DMS53 treated with DMSO at 0.1 percent for 48 hours (cell line): Measurements from ENCODE around the gene CPED1.
"Not testable (repeated sequence)": the region's sequence is repeated elsewhere in the genome, so short reads cannot be mapped to it uniquely, and the experiment has no call there.

Source experiments
- DNase-seq: peaks from one replicate; lab custom pipeline; 2025; ENCODE audit not compliant: unreplicated experiment; lab: John Stamatoyannopoulos, UW

The CPED1 gene

DNA sequence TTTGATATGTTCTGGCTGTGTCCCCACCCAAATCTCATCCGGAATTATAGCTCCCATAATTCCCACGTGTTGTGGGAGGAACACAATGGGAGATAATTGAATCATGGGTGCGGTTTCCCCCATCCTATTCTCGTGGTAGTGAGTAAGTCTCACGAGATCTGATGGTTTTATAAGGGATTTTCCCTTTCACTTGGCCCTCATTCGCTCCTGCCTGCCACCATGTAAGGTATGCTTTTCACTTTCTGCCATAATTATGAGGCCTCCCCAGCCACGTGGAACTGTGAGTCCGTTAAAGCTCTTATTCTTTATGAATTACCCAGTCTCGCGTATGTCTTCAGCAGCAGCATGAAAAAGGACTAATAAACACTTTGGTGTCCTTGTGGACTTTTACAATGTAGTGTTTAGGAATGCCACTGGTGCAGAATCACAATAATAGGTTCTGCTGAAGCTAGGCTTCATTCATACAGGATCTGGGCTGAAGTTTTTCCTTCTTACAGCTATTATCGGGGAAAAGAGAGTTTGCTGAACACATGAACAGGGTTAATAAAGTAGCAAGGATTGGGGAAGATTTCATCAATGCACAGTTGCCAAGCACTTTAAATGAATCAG, 74.3 kb downstream of the CPED1 start:
- no peak for DNase-seq

- not testable (repeated sequence) for DNase-seq
Measured at GRCh38 chr7:121067717-121068116, 79.2 kb downstream of the CPED1 start.

DNA sequence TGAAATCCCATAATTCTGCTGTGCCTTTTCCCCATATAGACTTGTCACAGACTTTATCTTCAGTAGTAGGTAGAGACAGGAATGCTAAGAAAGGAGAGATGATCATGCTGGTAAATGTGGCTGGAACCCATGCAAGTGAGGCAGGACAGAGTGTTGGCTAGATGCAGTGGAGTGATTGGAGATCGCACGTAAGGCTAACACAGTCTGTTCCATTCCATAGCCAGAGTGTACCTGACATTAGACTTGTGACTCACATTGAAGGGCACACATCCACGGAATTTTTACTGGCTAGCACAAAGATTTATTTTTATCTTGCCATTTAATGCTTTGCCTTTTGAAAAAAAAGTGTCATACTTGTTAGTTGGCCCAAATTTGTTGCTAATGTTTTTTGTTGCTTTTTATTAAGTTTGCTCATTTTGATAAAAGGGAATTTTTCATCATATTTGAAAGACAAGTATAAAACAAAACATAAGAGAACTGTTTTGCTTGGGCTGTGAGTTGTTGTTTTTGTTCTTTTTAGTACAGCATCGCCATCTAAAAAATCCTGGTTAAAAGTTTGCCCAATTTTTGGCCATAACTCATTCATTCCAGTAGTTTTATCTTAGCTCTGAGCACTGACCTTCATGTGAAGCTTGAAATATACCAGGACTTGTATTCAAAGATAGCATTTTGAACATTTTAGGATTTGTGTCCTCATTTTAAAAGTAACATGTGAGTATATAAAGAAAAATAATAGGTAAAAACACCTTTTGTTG, 81.0 kb downstream of the CPED1 start:
- DNase-seq: no peak

DNA sequence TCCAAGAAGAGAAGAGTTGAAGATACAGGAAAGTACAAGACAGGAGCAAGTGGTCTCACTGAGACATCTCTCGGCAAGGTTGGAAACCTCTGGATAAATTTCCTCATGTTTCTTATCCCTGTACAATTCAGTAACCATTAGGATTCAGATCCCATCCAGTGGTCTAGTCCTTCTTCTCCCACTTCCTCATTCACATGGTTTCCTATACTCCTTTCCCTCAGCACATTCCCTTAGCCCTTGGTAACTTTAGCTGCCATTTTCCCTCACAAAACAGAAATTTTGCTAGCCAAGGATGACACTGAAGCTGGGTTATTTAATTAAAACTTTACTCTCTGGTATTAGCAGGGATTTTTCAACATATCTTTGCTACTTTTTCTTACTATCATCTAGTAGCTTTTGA, 82.6 kb downstream of the CPED1 start:
- no peak for DNase-seq

DNA sequence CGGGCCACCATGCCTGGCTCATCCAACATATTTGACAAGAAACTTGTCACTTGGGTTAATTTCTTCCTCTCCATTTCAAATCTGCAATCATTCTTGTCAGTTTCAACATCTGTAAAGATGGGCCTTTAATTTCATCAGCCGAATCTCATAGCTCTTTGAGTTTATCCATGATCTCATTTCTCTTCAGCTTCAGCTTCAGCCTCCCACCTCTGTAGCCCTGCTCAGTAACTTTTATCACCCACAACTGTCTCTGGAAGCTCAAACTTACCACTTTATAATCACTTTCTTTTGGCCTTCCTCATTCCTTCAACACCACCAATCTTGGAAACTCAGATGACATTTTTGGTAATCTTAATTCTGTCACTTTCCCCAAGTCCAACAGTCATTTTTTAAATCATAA, 83.2 kb downstream of the CPED1 start:
- DNase-seq: no peak

DNA sequence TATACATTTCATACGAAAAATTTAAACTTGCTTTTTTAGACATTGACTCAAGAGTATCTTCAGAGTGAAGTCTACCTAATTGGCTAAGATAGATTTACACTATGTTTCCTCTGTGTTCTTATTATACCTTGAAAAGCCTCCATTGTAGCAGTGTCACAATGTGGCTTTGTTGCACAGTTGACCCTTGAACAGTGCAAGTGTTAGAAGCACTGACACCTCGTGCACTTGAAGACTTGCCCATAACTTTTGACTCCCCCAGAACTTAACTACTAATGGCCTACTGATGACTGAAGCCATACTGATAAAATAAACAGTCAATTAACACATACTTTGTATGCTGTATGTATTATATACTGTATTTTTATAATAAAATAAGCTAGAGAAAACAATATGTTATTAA, 84.3 kb downstream of the CPED1 start:
- DNase-seq: no peak

GRCh38 chr7:121073463-121074099, 85.1 kb downstream of the CPED1 start:
- DNase-seq: no peak

- DNase-seq: not testable (repeated sequence)
Measured at GRCh38 chr7:121075424-121075841, 86.9 kb downstream of the CPED1 start.

GRCh38 chr7:121075952-121076349, 87.4 kb downstream of the CPED1 start:
- no peak for DNase-seq

DNA sequence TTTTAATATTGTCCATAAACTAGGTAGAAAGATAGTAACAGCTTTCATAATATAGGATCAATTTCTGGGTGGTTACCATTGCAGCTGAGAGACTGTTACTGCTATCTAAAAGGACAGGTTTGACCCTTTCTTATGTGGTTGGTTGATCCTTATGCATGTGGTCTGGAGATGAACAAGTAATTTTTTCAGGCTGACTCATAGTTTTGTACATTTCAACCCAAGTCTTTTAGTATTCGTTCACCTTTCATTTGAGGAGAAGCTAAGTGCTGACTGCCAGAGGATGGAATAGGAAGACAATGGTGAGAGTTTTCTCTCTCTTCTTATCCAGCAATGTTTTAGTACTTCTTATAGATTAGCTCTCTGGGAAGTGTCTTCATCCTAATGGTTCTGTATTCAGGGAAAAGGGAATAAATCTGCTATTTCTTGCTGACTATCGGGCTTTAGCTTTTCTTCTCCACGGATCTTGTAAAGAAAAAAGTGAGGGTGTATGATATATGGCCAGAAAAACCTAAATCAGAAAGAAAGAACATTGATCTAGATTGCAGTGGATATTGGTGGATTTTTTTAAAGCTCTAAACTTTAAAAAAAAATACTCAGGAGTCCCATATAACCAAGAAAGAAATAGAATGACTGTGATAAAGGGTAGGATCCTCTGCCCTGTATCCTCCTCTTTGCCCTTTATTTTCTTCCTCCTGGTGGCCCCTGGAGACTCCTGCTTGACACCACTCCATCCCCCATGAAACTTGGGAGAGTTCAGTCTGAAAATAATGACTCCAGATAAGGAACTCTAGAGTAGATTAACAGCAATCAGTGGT, 88.0 kb downstream of the CPED1 start:
- no peak for DNase-seq

DNA sequence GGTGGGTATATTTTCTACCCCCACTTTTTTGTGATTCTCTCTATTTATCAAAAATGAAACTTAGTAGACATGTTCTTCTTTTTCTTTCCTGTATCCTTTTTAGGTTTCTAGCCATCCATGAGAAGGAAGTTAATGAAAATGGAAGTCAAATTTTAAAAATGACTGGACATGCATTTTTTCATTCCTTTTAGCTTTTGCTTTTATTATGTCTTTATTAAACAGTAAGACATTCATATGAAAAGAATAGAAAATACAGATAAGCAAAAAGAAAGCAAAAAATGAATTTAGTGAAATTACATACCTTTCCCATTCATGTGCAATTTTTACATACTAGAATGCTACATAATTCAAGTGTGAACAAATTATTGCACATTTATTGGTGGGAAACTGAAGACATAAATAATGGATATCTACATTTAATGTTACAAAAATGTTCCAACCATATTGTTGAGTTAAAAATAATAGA, 88.7 kb downstream of the CPED1 start:
- no peak for DNase-seq

DNA sequence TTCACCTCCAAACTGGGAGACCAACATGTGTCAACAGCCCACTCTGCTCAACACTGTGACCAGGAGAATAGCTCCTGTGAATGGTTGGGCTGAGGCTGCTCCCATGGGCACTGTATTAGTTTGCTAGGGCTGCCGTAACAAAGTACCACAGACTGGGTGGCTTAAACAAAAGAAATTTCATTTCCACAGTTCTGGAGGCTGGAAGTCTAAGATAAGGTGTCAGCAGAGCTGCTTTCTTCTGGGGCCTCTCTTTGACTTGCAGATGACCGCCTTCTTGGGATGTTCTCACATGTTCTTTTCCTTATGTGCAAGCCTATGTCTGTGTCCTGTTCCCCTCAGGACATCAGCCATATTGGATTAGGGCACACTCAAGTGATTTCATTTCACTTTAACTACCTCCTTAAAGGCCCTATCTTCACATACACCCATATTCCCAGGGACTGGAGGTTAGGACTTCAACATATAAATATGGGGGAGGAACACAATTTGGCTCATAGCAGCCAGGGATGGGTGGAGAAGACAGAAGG, 90.3 kb downstream of the CPED1 start:
- DNase-seq: no peak

DNA sequence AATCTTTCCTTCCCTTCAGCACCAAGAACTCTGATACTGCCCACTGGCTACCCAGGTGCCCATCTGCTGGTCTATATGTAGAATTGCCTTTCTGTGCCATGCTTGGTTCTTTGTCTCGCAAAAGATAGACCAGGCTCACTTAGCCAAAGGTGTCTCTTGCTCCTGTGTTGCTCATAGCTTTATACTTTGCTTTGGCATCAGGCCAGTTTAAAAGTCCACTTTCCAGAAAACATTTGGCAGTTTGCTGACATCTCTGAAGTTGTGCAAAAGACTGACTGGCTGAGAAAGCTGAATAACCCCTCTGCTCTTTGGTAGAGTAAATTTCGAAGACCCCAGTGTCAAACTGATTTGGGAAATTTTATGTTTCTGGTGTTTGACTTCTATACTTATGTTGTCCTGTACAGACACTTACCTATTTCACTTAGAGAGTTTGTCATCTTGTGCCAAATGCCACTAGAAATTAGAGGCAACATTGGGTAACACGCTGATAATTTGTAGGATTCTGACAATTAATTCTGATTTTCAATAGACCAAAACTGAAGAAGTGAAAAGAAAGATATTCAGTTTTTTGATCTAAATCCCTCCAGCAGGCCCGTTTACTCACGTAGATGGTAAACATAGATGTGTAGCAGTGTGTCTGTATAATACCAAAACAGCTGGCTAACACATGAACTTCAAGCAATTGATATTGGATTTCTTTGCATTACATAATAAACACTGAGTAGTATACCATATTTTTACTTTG, 91.1 kb downstream of the CPED1 start:
- no peak for DNase-seq

- DNase-seq: no peak
Measured at GRCh38 chr7:121080257-121080912, 91.9 kb downstream of the CPED1 start.

DNA sequence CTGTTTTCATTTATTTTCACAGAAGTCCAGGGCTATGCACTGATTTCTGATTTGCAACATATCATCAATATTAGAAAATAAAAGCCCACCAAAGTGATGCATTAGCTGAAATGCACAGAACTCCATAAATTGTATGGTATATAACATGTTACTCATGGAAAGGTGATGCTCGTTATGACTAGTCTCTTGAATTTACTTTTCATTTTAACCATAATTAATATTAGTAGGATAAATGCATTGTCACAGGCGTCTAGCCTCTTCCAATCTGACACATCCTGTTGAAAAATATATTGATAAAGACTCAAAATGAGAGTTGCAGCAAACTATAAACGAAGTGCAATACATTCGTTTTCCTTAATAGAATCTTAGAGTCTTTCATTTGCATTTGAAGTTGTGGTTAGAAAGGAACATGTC, 92.4 kb downstream of the CPED1 start:
- no peak for DNase-seq

- DNase-seq: peak; percentile 85
Measured at GRCh38 chr7:121081327-121081936, 92.9 kb downstream of the CPED1 start.

DNA sequence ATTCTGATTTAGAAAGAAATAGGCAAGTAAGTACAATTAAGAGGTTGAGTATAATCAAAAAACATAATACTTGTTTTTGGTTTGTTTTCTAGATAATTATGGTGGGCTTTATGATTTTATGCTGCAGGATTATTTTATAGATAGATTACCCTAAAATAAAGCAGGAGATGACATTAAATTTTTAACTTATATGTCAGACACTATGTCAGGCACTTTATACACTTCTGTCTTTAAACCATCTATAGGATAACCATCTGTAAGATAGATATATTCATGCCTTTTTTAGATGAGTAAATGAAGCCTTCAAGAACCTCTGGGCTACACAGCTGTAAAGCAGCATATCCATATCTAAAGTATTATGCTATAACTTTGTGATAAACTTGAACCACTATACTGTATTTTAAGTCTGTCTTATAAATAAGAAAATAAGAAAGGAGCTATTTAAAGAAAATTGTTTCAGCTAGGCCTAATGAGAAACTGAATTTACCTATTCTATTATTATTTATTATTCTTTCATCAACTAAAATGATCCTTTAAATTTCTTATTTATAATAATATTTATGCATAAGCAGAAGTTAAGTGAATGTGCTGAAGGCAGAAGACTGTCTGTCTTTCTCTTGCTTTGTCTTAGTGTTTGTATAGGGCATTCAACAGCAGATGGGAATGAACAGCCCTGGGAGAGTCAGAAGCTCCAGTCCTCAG, 94.0 kb downstream of the CPED1 start:
- no peak for DNase-seq

GRCh38 chr7:121083138-121083789, 94.8 kb downstream of the CPED1 start:
- no peak for DNase-seq
